ENCODE data around the gene ARHGAP33. TPM values are rescaled to one million over a fixed set of nuclear protein-coding genes. Genes with fewer than 3 reads are reported as not detected.
"Not testable (repeated sequence)": the region's sequence is repeated elsewhere in the genome, so short reads cannot be mapped to it uniquely, and the experiment has no call there.

The ARHGAP33 gene
- total RNA-seq, 1 donor from 2014 or later = 3.8 TPM

DNA sequence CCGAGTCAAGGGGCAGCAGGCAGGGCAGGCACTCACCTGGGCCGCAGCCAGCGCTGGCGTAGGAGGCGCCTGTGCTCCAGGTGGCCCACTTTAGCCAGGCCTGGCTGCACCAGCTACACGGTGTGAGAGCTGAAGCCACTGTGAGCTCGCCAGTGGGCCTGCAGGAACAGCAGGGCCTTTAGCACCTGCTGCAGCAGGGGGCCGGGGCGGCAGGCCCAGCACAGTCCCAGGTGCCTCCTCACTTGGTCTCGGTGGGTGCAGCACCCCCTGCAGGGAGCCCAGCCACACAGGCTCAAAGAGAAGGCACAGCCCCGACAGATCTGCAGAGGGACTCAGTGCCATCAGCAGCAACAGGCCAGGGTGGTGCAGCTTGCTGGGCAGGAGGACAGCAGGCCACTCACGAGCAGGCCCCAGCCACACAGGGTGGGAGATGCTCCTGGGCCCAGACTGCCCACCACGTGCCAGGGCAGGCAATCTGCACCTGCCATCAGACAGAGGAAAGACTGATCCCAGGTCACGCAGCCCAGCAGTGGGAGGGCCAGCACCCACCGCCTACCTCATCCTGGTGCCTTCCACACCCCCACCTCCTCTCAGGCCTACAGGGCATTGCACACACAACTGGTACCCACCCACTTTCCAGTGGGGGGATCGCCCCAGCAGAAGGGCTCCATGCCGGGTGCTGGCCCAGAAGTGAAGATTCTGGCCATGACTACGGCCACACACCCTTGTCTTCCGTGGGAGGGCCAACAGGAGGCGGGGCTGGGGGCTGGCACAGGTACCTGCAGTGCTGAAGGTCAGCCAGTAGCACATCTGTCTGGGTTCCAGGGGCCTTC is 15.8 kb downstream of the ARHGAP33 start:
- no peak for DNase-seq (ENCODE audit: low read depth)

DNA sequence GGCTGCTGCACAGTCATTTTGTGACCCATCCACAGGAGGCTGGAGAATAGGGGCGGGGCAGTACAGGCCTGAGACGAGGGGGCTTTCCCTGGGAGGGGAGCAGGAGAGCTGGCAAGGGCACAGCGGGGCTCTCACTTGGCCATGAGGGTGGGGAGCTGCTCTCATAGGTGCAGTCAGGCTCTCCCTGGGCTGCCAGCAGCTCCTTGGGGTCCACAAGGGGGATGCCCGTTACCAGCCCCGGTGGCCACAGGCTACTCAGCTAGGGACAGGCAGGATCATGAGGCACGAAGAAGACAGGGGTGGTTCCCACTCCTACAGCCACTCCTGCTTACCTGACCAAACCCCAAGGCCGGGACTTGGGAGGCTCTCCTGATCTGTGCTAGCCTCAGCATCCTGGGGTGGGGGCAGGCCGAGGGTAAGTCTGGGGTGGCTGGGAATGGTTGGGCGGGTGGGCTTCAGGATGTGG is 16.5 kb downstream of the ARHGAP33 start:
- no peak for DNase-seq (ENCODE audit: low read depth)

DNA sequence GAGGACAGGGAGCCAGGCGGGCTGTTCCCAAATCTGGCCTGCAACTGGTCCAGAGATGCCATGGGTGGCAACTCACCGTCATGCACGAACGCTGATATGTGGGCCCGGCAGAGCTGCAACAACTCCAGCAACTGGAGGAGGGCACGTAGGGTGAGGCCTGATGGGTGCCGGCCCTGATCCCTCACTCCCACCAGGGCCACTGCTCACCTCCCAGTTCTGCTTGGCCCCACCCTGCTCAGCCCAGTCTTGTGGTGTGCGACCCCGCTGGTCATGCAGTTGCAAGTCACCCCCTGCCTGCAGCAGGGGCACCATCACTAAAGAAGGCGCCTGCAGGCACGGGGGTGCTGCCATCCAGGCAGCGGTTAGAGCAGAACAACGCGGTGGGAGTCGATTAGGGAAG is 16.9 kb downstream of the ARHGAP33 start:
- no peak for DNase-seq (ENCODE audit: low read depth)

GRCh38 chr19:35792888-35793287 is 17.5 kb downstream of the ARHGAP33 start:
- DNase-seq (ENCODE audit: low read depth) = no peak

- DNase-seq (ENCODE audit: low read depth) = peak; percentile 17
Measured at GRCh38 chr19:35793381-35794165, 18.2 kb downstream of the ARHGAP33 start.

DNA sequence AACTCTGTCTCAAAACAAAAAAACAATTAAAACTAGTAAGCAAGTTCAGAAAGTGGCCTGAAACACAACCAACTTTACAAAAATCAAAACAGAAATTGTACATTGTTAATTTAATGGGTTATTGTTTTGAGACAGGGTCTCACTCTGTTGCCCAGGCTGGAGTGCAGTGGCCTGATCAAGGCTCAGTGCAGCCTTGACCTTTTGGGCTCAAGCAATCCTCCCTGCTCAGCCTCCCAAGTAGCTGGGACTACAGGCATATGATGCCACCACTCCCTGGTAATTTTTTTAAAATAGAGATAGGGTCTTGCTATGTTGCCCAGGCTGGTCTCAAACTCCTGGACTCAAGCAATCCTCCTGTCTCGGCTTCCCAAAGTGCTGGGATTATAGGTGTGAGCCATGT is 20.2 kb downstream of the ARHGAP33 start:
- not testable (repeated sequence) for DNase-seq (ENCODE audit: low read depth)

GRCh38 chr19:35796645-35797542 is 21.5 kb downstream of the ARHGAP33 start:
- DNase-seq (ENCODE audit: low read depth) = no peak

- no peak for DNase-seq (ENCODE audit: low read depth)
Measured at GRCh38 chr19:35797663-35798062, 22.3 kb downstream of the ARHGAP33 start.

GRCh38 chr19:35801828-35802227 is 26.5 kb downstream of the ARHGAP33 start:
- DNase-seq (ENCODE audit: low read depth) = no peak

DNA sequence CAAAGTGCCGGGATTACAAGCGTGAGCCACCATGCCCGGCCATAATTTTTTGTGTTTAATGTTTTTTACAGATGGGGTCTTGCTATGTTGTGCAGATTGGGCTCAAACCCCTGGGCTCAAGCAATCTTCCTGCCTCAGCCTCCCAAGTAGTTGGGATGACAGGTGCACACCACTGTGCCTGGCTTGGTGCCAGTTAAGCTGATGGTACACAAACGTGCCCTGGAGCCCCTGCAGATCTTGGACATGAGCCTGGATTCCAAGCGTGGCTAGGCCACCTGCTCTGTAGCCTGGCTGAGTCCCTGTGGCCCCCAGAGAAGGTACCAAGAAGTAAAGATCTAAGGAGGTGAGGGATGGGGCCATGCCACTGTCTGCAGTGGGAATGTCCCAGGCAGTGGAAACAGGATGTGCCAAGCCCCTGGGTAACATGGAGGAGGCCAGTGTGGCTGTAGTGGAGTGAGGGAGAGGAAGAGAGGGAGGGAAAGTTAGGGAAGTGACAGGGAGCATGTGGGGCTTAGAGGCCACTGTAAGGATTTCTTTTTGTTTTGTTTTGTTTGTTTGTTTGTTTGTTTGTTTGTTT is 30.2 kb downstream of the ARHGAP33 start:
- peak; percentile 13 for DNase-seq (ENCODE audit: low read depth)

- DNase-seq (ENCODE audit: low read depth) = no peak
Measured at GRCh38 chr19:35806597-35806996, 31.2 kb downstream of the ARHGAP33 start.

GRCh38 chr19:35807633-35808032 is 32.3 kb downstream of the ARHGAP33 start:
- no peak for DNase-seq (ENCODE audit: low read depth)

DNA sequence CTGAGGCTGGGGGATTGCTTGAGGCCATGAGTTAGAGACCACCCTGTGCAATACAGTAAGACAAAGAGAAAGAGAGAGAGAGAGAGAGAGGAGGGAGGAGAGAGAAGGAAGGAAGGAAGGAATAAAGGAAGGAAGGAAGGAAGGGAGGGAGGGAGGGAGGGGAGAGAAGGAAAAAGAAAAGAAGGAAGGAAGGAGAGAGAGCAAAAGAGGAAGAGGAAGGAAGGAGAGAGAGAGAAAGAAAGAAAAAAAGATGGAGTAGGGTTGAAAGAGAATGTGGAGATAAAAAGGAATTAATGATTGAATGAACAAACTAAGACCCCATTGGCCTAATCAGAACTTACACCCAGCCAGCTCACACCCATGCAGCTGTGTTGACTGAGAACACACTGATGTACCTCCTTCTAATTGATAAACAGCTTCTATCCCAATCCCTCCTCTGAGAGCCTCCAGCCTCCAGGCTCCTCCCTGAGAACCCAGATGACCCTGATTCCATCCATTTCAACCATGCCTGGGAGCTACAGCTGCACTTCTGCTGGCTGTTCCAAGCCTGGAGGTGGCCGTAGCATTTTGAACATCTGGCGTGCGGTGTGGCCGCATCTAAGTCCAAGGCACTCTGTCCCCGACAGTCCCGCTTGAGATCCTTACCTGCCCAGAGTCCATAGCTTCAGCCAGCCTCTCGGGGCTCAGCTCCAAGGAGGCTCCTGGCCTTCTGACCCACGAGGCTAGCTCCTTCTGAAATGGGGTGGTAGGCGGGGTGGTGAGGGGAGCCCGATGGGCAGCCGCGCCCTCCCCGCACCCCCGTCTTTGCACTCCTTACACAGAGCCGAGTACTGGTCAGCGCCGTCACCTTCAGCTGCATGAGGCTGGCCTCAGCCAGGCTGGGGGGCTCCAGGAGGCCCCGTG is 36.2 kb downstream of the ARHGAP33 start:
- DNase-seq (ENCODE audit: low read depth) = no peak

- no peak for DNase-seq (ENCODE audit: low read depth)
Measured at GRCh38 chr19:35812220-35813042, 37.1 kb downstream of the ARHGAP33 start, which contains the start of gene PRODH2. Gene PRODH2 (minus strand): TSS chr19:35812845. CDS start chr19:35812805, 40 bp downstream.

GRCh38 chr19:35813043-35813890 is 37.9 kb downstream of the ARHGAP33 start:
- DNase-seq (ENCODE audit: low read depth) = no peak

DNA sequence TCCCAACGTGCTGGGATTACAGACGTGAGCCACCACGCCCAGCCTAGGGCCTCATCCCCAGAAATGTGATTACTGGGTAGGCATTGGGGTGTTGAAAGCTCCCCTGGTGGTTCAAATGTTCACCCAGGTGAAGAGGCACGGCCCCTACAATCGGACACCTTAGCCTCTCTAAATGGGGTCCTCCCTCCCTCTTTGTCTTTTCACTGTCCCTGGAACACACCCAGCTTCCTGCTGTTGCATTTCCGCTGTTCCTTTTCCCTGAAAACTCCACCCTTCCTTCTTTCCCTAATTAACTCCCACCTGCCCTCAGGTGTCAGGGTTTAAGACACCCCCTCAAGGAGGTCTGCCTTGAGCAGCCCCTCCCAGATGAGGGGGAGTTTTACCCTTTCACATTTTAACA is 40.9 kb downstream of the ARHGAP33 start:
- DNase-seq (ENCODE audit: low read depth) = no peak

DNA sequence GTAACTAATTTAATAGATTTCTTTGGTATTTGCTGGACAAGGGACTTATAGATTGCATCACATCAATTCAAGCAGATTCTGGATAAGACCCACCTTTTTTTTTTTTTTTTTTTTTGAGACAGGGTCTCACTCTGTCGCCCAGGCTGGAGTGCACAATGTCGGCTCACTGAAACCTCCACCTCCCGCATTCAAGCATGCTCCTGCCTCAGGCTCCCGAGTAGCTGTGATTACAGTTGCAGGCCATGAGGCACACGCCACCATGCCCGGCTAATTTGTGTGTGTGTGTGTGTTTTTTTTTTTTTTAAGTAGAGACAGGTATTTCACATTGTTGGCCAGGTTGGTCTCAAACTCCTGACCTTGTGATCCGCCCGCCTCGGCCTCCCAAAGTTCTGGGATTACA is 41.5 kb downstream of the ARHGAP33 start:
- DNase-seq (ENCODE audit: low read depth) = no peak

DNA sequence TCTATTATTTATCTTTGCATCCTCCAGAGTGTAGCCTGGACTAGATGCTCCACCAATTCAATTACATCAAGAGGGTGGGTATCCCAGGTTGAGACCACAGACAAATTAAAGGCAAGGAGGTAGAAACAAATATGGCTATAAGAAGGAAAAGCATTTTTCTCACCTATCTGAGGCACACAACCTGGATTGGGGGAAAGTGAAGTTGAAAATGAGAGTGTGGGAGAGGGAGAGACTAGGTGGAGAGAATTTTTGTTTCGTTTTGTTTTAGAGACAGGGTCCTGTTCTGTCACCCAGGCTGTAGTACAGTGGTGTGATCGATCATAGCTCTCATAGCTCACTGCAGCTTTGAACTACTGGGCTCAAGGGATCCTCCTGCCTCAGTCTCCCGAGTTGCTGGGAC is 43.1 kb downstream of the ARHGAP33 start:
- DNase-seq (ENCODE audit: low read depth) = no peak
